ENCODE measurements around the gene TCEA2.
"Not testable (repeated sequence)": the region's sequence is repeated elsewhere in the genome, so short reads cannot be mapped to it uniquely, and the experiment has no call there.

TCEA2 gene

DNA sequence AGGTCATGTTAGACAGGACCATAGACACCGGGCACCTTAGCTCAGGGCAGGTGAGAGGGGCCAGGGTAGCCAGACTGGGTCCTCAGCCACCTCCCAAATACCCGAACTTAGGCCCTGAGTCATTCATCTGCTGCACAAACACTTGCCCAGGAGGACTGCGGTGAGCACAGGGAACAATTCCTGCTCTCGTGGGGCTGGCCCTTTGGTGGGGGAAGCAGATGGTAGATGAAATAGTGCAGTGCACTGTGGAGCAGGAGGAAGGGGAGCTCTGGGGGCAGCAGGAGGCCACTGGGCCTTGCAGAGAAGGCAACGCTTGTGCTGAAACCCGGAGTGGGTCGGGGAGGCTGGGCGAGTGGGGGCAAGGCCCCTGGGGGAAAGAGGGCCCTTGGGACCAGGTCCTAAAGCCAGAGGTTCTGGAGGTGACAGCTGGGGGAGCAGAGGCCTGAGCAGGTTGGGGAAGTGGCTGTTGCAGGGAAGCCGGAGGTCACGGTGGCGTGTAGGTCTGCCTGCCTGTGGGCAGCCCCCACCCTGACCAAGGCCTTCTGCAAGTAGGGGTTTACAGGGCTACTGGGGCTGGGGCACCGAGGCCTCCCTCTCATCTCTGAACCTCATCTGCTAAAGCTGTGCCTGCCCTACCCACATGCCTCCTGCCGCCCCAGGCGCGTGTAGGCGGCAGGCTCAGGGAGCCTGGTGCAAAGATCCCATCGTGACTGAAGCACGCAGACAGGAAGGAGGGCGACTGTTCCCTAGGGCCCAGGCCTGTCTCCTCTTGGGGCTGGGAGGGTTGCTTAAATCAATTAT, 49.0 kb downstream of the TCEA2 start:
- DNase-seq, result peak in 1 of 2 donors; percentile 9

DNA sequence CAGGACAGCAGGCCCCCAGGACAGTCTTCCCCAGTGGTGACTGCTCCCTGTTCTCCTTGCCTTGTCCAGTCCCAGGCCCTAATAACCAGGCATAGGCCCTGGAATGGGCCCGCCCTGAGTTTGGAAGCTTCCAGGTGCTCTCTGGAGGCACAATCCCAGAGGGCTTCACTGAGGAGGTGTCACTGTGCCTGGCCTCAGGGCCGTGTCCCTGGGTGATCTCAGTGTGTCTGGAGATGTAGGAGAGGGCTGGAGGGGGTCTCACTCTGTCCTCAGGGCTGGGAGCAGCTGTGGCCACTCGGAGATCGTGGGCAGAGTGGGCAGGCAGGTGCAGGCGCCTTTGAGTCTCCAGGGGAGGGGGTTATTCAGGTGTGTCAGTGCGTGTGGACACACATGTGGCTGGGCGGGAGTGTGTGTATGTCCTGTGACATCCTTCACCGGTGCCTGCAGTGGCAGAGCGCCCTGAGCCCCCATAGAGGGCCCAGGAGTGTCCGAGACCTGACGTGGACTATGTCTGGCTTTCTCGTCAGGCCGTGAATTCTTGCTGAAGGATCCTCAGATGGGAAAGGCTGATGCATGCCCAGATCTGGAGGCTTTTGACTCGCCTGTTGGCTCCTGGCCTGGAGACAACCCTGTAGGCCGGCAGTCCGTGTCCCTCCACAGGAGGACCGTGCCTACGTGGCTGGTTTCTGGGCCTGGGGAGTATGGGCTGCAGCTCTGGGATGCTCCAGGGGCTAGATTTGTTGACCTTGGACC, 49.9 kb downstream of the TCEA2 start:
- DNase-seq, result peak in 1 of 2 donors; percentile 3

DNA sequence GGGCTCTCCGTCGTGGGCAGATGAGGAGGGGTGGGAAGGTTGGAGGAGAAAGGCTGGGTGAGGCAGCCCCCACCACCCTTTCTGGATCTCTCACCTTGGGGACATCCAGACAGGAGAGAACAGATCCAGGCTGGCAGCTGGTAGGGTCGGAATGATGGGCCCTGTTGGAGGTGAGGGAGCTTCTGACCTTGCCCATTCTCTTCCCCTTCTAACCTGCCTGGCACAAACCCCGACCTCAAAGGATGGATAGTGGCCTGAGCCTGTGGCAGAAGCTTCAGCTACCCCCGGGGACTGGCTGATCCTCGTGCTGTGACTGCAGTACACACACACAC, 50.4 kb downstream of the TCEA2 start:
- DNase-seq, result no peak

DNA sequence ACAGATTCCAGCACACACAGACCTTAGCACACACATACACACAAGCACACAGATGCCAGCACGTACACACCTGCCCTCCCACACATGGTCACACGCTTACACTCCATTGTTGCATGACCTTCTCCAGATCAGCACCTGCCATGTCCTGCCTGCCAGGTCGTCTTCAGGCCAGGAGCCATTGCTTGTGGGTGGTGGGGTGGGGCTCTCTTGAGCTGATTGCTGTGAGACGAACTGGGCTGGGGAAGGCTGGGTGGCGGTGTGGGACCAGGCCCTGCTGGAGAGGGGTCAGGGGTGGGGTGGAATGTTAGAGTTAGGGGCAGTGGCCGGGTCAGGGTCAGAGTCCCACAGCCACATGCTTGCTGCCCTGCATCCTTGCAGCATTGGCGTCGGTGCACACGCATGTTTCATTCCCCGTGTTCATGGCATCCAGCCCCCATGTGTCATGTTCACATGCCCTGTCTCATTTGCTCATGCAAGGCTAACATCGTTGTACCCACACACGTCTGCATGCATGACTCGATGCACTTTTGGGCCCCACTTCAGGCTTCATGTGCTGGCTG, 50.9 kb downstream of the TCEA2 start:
- DNase-seq, result no peak

DNA sequence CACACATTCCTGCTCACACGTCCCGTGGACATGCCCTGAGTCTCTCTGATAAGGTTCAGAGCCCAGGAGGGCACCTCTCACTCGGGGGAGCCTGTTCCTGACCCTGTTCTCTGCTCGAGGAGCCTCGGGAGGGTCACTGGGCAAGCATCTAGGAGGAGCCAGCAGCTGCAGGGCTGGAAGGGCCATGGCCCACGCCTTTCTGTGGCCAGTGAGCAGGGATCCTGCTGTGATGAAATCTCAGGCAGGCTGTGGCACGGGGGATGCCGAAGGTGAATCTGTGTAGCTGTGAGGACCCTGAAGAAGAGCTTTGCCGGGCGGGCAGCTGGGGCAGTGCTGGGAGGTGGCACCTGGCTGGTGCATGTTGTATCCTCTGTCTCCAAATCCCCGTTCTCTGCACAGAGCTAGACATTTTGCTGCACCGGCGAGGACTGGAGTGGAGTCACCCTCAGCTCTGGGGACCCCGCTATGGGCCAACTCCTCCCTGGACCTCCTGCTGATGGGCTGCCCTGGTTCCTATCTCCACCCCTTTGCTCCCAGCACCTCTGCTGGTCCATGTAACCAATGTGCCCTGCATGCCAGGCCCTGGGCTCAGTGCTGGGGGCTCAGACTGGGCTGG, 51.5 kb downstream of the TCEA2 start:
- no peak for DNase-seq

DNA sequence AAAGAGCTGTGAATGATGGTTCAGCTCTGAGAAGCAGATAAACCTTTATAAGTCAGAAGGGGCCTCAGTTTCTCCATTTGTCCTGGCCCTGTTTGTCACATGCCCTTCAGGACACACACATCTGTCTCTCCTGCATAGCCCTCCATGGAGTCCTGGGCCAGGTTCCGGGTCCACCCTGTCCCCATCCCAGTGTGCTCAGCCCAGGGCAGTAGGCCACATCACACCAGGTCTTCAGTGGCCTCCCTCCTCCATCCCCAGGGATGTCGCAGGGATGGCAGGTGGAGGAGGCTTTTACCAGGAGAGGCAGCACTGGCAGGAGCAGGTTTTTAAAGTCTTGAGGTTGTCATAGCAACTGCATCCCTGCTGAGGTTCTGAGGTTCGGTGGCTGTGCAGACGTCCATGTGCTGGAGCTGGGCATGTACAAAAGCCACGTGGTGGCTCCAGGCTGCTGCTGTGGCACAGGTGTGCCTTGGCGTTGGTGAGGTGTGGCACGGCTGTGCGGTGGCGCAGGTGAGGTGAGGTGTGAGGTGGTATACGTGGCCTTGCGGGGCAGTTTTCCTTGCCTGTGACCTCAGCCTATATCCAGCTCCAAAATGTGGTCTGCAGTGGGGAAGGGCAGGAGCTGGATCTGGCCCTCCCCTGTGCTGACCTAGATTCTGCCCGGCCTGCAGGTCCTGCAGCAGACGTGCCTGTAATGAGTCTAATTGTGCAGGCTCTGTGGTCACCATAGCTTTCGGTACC, 52.3 kb downstream of the TCEA2 start:
- DNase-seq, result no peak

DNA sequence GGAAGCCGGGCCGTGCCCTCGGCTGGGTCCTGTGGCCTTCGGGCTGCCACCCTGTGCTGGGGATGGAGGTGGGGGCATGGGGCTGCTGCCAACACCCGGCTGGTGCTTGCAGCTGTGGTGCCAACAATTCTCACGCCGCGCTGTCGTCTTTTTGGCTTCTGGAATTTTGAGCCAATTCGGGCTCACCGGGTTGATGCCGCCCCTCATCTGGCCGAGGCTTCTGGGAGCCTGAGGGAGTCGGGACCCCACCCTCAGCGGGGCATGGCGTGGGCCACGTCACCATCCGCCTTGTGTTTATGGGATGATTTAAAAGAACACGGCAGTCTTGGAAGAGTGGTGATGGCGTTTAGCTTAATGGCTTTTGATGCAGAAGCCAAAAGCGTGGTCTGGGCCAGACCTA, 53.0 kb downstream of the TCEA2 start:
- DNase-seq, result no peak

DNA sequence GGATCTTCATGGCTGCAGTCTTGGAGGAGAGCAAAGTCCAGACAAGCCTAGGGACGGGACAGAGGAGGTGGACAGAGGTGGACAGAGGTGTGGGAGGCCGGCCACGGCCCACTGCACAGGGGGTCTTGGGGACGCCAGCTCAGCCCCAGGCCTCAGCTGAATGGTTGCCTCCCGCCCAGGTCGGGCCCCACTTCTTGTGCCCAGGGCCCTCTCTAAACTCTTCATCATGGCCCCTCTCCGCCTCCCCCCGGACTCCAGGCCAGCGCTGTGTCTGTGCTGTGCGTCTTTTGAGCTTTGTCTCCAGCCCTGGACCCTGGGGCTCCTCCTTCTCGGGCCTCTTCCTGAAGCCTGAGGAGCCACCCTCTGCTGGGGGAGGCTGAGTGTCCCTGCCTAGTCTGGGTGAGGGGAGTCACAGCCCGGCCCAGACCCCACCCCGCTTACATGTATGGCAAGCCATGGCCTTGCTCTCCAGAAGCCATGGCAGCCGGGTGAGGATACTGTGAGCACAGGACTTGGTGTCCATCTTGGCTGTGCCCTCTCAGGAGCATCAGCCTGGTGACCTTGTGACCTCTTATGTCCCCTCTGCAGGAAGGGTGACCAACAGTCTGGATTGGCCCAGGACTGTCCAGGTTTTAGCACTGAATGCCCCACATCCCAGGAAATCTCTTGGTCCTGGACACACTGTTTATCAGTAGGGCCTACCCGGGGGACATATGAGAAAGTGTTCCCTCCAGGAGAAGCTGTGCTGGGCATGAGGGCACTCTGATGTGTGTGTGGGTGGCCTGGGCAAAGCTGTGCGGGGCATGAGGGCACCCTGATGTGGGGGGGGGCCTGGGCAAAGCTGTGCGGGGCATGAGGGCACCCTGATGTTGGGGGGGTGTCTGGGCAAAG, 53.8 kb downstream of the TCEA2 start:
- DNase-seq, result no peak

DNA sequence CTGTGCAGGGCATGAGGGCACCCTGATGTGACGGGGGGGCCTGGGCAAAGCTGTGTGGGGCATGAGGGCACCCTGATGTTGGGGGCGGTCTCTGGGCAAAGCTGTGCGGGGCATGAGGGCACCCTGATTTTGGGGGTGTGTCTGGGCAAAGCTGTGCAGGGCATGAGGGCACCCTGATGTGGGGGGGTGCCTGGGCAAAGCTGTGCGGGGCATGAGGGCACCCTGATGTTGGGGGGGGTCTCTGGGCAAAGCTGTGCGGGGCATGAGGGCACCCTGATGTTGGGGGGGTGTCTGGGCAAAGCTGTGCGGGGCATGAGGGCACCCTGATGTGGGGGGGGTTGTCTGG, 54.4 kb downstream of the TCEA2 start:
- DNase-seq, result not testable (repeated sequence)

DNA sequence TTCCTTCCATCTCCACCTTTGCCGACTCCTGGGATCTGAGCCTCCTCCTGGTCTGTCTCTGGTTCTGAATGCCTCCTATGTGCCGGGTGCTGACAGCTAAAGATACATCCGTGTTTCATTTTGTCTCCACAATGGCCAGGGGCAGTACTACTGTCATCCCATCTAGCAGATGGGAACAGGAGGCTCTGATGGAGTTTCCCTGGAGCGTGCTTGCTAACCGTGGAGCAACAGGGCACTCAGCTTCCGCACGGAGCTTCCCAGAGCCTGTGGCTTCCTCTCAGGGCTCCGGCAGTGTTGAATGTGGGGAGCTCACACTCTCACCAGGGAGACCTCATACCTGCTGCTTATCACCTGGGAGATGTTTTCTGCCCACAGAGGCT, 56.3 kb downstream of the TCEA2 start:
- no peak for DNase-seq

DNA sequence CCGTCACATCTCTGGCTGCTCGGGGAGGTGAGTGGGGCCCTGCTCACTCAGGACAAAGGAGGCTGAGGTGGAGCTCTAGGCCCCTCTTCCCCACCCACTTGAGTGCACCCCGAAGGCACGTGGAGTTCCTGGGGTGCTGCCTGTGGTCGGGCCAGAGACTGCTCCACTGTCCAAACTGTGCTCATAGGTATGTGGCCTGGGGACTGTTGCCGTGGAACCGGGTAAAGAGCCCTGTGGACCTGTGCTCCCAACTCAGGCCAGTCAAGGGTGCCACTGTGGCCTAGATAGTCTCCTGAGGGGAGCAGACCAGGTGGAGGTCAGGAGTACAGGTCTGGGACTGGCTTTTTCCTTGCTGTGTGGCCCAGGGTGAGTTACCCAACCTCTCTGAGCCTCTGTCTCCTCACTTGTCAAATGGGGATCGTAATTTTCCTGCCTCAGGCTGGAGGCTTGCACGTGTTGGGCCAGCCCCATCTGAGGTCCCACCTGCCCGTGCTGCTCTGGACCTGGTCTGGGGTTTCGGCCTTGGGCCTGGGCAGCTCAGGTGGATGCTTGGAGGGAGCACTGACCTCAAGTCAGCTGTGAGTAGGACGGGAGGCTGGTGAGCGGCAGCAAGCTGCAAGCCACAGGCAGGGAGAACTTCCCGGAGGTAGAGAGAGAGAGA, 56.8 kb downstream of the TCEA2 start:
- no peak for DNase-seq

DNA sequence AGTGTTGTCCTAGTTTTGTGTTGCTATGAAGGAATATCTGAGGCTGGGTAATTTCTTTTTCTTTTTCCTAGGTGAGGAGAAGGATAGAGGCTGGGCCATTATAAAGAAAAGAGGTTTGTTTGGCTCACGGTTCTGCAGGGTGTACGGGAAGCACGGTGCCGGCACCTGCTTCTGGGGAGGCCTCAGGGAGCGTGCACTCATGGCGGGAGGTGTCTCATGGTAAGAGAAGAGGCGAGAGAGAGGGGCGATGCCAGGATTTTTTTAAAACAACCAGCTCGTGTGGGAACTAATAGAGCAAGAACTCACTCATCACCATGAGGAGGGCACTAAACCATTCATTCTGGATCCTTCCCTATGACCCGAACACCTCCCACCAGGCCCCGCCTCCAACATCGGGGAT, 58.6 kb downstream of the TCEA2 start:
- DNase-seq, result no peak
